Measurements from ENCODE around the gene IGSF3.
A peak's percentile ranks its signal among the peaks of the same experiment; 100 is the strongest.

The IGSF3 gene

DNA sequence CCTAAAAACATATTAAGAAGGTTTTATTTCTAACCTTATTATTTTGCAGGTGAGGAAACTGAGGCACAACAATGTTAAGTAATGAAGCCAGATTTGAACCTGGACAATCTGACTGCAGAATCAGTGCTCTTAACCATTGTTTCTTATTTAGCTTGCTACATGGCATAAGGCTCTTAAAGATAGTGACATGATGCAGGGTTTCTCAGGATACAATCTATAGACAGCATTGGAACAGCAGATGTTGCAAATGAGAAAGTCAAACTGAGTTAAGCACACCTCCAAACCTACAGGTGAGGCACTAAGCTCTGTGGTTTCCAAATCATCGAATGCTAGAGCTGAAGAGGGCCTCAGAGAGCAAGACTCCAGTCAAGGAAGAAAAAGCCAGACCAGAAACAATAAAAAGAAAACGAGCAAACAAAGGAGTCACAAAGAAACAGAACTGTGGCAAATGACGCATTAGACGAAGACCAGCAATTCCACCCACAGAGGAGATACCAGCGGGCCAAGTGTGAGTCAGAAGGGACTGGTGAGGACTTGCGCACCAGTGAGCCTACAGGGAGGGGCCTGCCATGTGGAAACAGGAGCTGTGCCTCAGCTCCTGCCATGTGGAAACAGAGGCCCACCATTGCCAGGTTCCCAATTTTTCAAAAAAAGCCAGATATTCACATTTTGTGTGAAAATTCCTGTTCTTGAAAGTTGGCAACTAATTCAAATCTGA lies 111.1 kb downstream of the IGSF3 start:
- H3K4me3 Mint-ChIP-seq, result peak overlapping the region; percentile 49
- ATAC-seq (ENCODE audit: low read depth), result peak; percentile 67
- DNase-seq (ENCODE audit: low spot score in 2 of 2), result no peak
- H3K27ac Mint-ChIP-seq, result peak overlapping the region; percentile 94
- peaks cover 60% of the 10 kb centered on the region for H3K4me1 Mint-ChIP-seq
- H3K27me3 Mint-ChIP-seq, result no peaks in the 10 kb centered on the region
- no peaks in the 10 kb centered on the region for H3K9me3 Mint-ChIP-seq
- no peaks in the 10 kb centered on the region for H3K36me3 Mint-ChIP-seq

DNA sequence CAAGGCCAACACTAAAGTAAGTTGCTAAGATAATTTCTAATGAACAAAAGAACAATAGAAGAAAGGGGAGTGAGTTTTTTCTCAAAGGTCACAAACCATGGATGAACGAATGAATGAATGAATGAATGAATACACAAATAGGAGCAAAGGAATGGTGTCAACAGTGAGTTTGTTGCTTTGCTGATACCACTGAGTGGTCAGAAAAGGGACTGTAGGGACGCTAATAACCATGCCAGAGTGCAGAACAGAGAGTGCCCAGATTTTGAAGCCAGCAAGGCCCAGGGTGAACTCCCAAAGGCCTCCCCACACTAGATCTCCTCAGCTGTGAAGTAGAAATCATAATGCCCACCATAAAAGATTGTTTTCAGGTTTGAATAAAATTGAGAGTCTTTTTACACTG lies 112.6 kb downstream of the IGSF3 start:
- Mint-ChIP-seq H3K27me3 (no peaks in the 10 kb centered on the region), H3K27ac (peak overlapping the region; percentile 87), H3K4me1 (peaks cover 58% of the 10 kb centered on the region), H3K4me3 (no peak overlapping the region), H3K36me3 (no peaks in the 10 kb centered on the region), H3K9me3 (no peaks in the 10 kb centered on the region)
- DNase-seq (ENCODE audit: low spot score in 2 of 2) (no peak), ATAC-seq (ENCODE audit: low read depth) (no peak)

DNA sequence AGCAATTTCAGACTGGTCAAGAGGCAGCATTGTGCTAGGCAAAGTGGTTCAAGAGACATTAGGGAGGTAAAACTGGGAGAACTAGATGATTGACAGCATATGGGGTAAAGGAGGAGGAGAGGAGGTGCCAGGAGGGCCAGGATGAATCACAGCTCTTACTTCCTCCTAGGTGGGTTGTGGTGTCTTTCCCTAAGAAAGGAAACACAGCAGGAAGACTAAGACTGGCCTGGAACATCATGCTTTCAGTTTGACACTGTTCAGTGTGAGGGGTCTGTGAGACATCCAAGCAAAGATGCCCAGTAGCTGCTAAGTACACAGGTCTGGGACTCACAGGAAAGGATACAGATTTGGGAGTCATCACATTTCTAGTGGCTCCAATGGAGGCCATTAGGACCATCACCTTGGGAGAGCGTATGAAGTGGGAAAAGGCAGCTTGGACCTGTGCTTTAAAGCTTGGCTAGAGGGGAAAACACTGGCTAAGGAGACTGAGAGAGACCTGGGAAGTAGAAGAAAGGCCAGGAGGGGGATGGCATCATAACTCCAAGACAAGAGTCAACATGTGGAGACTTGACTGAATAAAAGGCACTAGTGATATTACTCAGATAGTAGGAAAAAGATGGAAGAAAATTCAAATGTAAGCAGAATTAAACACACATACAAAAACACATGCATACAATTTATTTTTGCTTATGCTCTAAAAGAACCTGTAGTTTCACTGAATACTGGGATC lies 114.0 kb downstream of the IGSF3 start:
- Mint-ChIP-seq H3K4me3 (no peak overlapping the region), H3K4me1 (peaks cover 56% of the 10 kb centered on the region), H3K36me3 (no peaks in the 10 kb centered on the region), H3K9me3 (no peaks in the 10 kb centered on the region), H3K27me3 (no peaks in the 10 kb centered on the region), H3K27ac (peak overlapping the region; percentile 37)
- no peak for DNase-seq (ENCODE audit: low spot score in 2 of 2)
- ATAC-seq (ENCODE audit: low read depth), result no peak

DNA sequence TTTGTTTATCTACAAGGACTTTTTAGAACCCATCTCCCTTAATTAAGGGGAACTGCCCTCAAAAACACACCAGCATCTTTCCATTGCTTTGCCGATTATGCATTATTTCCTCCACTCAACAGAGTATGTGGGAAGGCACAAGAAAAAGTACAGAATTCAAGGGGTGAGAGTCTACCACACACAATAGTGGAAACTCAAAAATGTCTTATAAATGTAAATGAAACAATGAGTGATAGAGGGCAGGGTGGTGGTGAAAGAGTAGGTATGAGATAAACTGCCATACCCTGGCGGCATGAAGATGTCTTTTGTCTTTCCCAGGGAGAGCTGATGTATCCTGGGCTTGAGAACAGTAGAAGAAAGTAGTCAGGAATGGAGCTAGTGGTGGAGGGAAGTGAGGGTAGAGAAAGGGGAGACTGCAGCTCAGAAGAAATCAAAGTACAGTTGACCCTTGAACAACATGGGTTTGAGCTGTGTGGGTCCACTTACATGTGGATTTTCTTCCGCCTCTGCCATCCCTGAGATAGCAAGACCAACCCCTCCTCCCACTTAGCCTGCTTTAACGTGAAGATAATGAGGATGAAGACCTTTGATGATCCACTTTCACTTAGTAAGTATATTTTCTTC lies 121.1 kb downstream of the IGSF3 start:
- Mint-ChIP-seq H3K4me1 (peaks cover 50% of the 10 kb centered on the region), H3K9me3 (no peaks in the 10 kb centered on the region), H3K27me3 (no peaks in the 10 kb centered on the region), H3K36me3 (peaks cover 24% of the 10 kb centered on the region), H3K4me3 (no peak overlapping the region), H3K27ac (peak overlapping the region; percentile 45)
- ATAC-seq (ENCODE audit: low read depth), result no peak
- no peak for DNase-seq (ENCODE audit: low spot score in 2 of 2)

DNA sequence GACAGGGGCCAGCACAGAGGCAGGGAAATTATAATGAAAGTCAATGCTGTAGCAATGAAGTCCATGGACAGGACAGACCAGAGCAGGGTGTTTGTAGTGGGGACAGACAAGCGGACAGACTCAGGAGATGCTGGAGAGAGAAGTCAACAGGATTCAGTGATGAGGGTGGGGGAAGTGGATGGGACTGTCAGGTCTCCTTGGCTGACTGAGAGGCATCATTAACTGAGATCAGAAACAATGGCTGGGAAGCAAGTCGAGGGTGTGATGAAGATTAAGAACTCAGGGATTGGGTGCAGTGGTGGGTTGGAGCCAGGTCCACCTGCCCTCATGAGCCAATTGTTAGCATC lies 122.2 kb downstream of the IGSF3 start:
- no peaks in the 10 kb centered on the region for H3K9me3 Mint-ChIP-seq
- H3K36me3 Mint-ChIP-seq, result peaks cover 26% of the 10 kb centered on the region
- peaks cover 49% of the 10 kb centered on the region for H3K4me1 Mint-ChIP-seq
- peak overlapping the region; percentile 28 for H3K4me3 Mint-ChIP-seq
- DNase-seq (ENCODE audit: low spot score in 2 of 2) (no peak), ATAC-seq (ENCODE audit: low read depth) (no peak)
- H3K27ac Mint-ChIP-seq, result peak overlapping the region; percentile 83
- H3K27me3 Mint-ChIP-seq, result no peaks in the 10 kb centered on the region

DNA sequence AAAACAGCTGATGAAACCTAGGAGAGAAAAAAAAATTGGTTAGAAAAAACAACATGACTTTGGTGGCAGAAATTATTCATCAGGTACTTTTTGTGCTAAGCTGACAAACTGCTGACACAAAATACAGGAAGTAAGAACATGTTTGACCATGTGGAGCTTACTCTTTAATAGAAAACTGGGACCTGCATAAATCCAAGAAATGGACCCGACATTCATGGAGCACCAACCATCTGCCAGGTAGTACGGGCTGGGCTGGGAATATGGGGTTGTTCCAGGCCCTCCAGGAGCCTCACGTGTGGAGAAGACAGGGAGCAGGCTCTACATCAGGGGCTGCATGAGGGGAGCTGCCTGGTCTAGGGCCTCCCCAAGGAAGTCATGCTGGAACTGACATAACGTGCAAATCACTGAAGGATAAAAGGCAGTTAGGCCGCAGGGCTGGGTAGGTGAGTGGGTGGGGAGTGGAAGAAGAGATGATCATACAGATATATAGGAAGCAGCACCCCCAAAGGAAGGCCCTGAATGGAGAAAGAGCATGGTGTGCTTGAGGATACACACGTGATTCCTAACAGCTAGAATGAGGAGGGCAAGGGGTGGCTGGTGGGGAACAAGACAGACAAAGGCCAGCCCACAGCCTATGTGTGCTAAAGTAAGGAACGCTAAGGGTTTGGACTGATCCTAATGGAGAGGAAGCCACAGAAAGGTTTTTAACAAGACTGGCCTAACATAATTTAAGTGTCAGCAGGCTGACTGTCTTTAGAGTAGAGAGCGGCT lies 122.8 kb downstream of the IGSF3 start:
- peak; percentile 46 for ATAC-seq (ENCODE audit: low read depth)
- Mint-ChIP-seq H3K4me1 (peaks cover 52% of the 10 kb centered on the region), H3K36me3 (peaks cover 26% of the 10 kb centered on the region), H3K27me3 (no peaks in the 10 kb centered on the region), H3K4me3 (peak overlapping the region; percentile 35), H3K27ac (peak overlapping the region; percentile 83), H3K9me3 (no peaks in the 10 kb centered on the region)
- no peak for DNase-seq (ENCODE audit: low spot score in 2 of 2)

DNA sequence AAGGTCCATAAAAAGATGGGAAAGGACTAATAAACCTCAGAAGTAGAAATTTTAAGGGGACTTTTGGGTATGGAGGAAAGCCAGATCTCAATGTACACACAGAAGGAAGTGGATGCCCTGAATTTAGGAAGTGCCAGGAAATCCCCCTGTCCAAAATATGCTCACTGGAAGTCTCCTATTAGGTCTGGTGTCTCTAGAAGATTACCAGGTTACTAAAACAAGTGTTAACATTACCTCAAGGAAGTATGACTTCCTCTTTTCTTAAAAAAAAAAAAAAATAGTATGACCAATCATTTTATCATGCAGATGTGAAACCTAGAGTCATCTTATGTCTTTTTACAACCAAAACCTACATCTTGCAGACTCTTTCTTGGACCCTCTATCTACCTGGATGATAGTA lies 127.4 kb downstream of the IGSF3 start:
- no peaks in the 10 kb centered on the region for H3K27me3 Mint-ChIP-seq
- DNase-seq (ENCODE audit: low spot score in 2 of 2), result no peak
- no peaks in the 10 kb centered on the region for H3K9me3 Mint-ChIP-seq
- H3K27ac Mint-ChIP-seq, result peak overlapping the region; percentile 67
- no peak overlapping the region for H3K4me3 Mint-ChIP-seq
- peaks cover 36% of the 10 kb centered on the region for H3K36me3 Mint-ChIP-seq
- ATAC-seq (ENCODE audit: low read depth), result peak; percentile 86
- peaks cover 37% of the 10 kb centered on the region for H3K4me1 Mint-ChIP-seq

DNA sequence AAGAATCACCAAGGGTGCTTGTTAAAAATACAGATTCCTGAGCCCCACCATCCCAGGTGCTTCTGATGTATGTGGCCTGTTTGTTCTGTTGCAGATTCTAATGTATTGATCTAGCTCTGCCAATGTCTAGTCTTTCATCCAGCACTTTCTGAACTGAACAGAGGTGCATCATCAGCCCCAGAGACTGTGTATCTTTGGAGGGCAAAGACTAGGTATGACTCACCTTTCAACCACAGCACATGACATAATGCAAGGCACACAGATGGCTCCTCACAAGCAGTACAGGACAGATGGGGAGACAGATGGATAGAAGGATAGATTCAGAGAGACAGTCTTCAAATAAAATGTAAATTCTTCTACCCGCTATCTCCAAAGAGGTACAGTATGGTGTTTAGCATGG lies 129.0 kb downstream of the IGSF3 start:
- H3K36me3 Mint-ChIP-seq, result peaks cover 44% of the 10 kb centered on the region
- DNase-seq (ENCODE audit: low spot score in 2 of 2) (no peak), ATAC-seq (ENCODE audit: low read depth) (no peak)
- peaks cover 32% of the 10 kb centered on the region for H3K4me1 Mint-ChIP-seq
- H3K27ac Mint-ChIP-seq, result no peak overlapping the region
- H3K4me3 Mint-ChIP-seq, result no peak overlapping the region
- no peaks in the 10 kb centered on the region for H3K27me3 Mint-ChIP-seq
- no peaks in the 10 kb centered on the region for H3K9me3 Mint-ChIP-seq

DNA sequence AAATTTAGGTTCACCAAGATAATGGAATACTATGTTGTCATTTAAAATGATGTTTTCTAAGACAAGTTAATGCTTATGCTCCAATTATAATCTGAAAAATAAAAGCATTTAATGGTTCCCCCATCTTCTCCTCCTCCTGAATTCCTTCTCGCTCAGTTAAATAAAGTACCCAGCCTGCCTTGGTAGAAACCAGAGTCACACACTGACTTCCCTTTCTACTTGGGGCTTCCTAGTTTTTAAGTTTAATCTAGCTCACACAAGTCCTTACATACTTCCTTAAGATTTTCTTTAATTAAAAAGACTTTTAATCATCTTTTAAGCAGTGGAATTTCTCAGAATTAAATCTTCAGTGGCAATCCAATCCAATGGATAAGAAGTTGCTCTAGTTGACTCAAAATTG lies 129.6 kb downstream of the IGSF3 start:
- no peak overlapping the region for H3K4me3 Mint-ChIP-seq
- peaks cover 42% of the 10 kb centered on the region for H3K36me3 Mint-ChIP-seq
- ATAC-seq (ENCODE audit: low read depth) (no peak), DNase-seq (ENCODE audit: low spot score in 2 of 2) (no peak)
- H3K4me1 Mint-ChIP-seq, result peaks cover 27% of the 10 kb centered on the region
- no peaks in the 10 kb centered on the region for H3K27me3 Mint-ChIP-seq
- H3K9me3 Mint-ChIP-seq, result no peaks in the 10 kb centered on the region
- H3K27ac Mint-ChIP-seq, result no peak overlapping the region

DNA sequence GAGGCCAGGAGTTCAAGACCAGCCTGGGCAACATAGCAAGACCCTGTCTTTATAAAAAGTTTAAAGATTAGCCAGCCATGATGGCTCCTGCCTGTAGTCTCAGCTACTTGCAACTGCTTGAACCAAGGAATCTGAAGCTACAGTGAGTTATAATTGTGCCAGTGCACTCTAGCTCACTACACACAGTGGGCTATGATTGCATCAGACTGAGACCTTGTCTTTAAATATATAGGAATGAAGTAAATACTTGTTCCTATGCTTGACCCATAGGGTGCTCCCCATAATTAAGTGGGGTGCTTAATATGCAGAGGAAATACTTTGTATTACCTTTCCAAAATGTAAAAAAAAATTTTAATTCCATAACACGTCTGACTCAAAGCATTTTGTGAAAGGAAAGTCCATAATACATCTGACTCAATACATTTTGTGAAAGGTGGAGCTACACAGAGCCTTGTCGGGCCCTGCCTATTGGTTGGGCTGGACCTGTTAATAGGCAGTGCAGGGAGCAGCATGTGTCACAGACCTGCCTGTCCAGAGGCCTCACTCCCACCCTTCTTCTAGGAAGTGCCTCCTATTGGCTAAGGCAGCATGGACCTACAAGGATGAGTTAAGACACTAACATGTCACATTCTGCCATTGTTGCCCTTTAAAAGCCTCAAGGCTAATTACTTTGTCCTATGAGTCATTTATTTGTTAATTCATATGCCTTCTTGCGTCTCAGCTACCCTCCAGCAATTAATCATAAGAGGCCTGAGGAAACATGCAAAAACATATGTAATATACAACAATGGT lies 130.3 kb downstream of the IGSF3 start:
- no peak overlapping the region for H3K4me3 Mint-ChIP-seq
- DNase-seq (ENCODE audit: low spot score in 2 of 2) (no peak), ATAC-seq (ENCODE audit: low read depth) (no peak)
- no peaks in the 10 kb centered on the region for H3K9me3 Mint-ChIP-seq
- H3K27ac Mint-ChIP-seq, result no peak overlapping the region
- H3K36me3 Mint-ChIP-seq, result peaks cover 37% of the 10 kb centered on the region
- peaks cover 21% of the 10 kb centered on the region for H3K4me1 Mint-ChIP-seq
- no peaks in the 10 kb centered on the region for H3K27me3 Mint-ChIP-seq

DNA sequence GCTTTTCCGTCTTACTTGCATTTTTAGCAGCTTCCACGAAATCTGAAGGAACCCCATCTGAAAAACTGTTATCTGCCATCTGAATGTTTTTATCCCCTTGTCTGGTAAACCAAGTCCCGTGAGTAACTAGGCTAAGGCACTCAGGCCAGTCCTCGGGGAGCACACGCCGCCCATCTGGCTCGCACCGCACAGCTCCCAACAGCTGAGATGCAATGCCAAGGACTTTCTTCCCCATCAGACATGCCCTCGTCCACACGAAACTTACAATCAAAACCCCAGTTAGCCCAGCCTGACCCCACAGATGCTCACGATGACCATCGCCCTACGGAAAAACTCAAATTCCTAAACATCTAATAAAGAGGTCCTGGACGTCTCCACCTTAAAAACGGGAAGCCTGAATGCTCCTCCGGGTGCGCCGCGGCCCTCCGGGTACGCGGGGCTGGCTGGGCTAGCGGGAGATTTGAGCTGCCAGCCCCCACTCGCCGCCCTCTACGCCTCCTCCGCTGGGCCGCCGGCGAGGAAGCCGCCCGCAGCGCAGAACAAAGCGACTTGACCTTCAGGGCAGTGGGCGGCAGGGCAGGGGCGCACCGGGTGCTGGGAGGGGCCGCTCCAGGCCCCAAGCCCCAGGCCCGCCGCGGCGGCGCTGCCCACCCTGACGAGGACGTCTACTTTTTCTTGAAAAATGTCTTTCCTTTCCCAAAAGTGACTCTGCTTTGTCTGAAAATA lies 133.4 kb downstream of the IGSF3 start:
- Mint-ChIP-seq H3K36me3 (peaks cover 31% of the 10 kb centered on the region), H3K4me3 (no peak overlapping the region), H3K27ac (no peak overlapping the region), H3K4me1 (peaks cover 9% of the 10 kb centered on the region), H3K9me3 (no peaks in the 10 kb centered on the region), H3K27me3 (no peaks in the 10 kb centered on the region)
- DNase-seq (ENCODE audit: low spot score in 2 of 2), result no peak
- ATAC-seq (ENCODE audit: low read depth), result no peak

DNA sequence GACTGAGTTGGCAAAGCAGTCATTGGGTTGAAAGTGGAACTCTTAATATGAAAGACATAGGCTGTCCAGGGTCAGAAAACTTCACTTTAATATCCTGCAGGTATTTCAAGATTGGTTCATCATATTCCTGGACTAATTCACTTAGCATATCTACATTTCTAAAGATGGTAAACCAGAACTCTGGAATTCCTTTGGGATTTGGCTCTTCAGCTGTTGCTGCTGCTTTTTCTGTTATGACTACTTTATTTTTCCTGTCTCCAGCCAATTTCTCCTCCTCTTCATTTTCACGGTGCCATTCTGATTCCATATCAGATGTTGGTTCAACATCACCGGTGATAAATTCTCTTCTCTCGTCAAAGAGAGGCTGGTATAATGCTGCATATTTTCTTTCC lies 134.1 kb downstream of the IGSF3 start:
- peaks cover 31% of the 10 kb centered on the region for H3K36me3 Mint-ChIP-seq
- no peak overlapping the region for H3K27ac Mint-ChIP-seq
- ATAC-seq (ENCODE audit: low read depth), result no peak

More for the DNA sequence above, 134.1 kb downstream of the IGSF3 start:
- H3K27me3 Mint-ChIP-seq, result no peaks in the 10 kb centered on the region
- DNase-seq (ENCODE audit: low spot score in 2 of 2), result no peak
- peaks cover 2% of the 10 kb centered on the region for H3K4me1 Mint-ChIP-seq
- H3K9me3 Mint-ChIP-seq, result peaks cover 3% of the 10 kb centered on the region
- no peak overlapping the region for H3K4me3 Mint-ChIP-seq

Measured in memory B cell (primary cell).